PC-3 (cell line): ENCODE data around the gene SLC6A1.

Source experiments
- CTCF ChIP-seq: fragments of 300-600 bp; sonication (generic); conservative IDR thresholded peaks from 2 replicates; pipeline ENCODE4 v1.5.1; 2017; ENCODE audit warnings: antibody characterized with exemption, low read depth, mild to moderate bottlenecking, low read length
- EZH2 ChIP-seq: fragments of 300-600 bp; sonication (generic); IDR thresholded peaks from one replicate; pipeline ENCODE4 v1.6.1; 2017; ENCODE audit warnings: antibody characterized with exemption, mild to moderate bottlenecking, low read length; ENCODE audit not compliant: unreplicated experiment
- EZH2phosphoT487 ChIP-seq: fragments of 300-600 bp; sonication (generic); IDR thresholded peaks from 2 replicates; pipeline ENCODE4 v1.6.1; 2018; ENCODE audit warnings: mild to moderate bottlenecking, antibody characterized with exemption, low read length, borderline replicate concordance

GRCh38 chr3:10988001-10988665, 4.4 kb upstream of the SLC6A1 start:
- no peak for TF ChIP-seq CTCF
- no peak for TF ChIP-seq EZH2phosphoT487
- TF ChIP-seq EZH2 = no peak
